ENCODE data around the gene PLEKHA1.
A peak's percentile ranks its signal among the peaks of the same experiment; 100 is the strongest.

PLEKHA1 gene

GRCh38 chr10:122463466-122464249 is 89.2 kb downstream of the PLEKHA1 start:
- no peak for DNase-seq

DNA sequence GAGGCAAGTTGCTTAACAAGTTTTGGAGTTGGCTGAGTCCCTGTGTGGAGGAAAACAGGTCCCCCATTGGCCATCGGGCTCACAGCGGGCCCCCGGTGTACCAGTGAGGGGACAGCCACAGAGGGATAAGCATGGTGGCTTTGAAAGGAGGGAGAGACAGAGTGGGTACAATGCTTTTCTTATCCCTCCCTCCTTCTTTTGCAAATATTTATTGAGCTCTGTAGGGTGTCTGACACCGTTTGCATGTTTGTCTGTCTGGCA is 89.7 kb downstream of the PLEKHA1 start:
- no peak for DNase-seq

- DNase-seq: no peak
Observed at GRCh38 chr10:122464586-122464985, 90.1 kb downstream of the PLEKHA1 start.

- no peak for DNase-seq
Observed at GRCh38 chr10:122465401-122466040, 91.0 kb downstream of the PLEKHA1 start.

GRCh38 chr10:122466951-122467381 is 92.5 kb downstream of the PLEKHA1 start:
- no peak for DNase-seq

GRCh38 chr10:122467701-122468100 is 93.2 kb downstream of the PLEKHA1 start:
- DNase-seq: no peak

- no peak for DNase-seq
Observed at GRCh38 chr10:122468307-122468925, 93.9 kb downstream of the PLEKHA1 start.

- DNase-seq: no peak
Observed at GRCh38 chr10:122468926-122469781, 94.6 kb downstream of the PLEKHA1 start.

GRCh38 chr10:122469848-122470247 is 95.3 kb downstream of the PLEKHA1 start:
- no peak for DNase-seq

DNA sequence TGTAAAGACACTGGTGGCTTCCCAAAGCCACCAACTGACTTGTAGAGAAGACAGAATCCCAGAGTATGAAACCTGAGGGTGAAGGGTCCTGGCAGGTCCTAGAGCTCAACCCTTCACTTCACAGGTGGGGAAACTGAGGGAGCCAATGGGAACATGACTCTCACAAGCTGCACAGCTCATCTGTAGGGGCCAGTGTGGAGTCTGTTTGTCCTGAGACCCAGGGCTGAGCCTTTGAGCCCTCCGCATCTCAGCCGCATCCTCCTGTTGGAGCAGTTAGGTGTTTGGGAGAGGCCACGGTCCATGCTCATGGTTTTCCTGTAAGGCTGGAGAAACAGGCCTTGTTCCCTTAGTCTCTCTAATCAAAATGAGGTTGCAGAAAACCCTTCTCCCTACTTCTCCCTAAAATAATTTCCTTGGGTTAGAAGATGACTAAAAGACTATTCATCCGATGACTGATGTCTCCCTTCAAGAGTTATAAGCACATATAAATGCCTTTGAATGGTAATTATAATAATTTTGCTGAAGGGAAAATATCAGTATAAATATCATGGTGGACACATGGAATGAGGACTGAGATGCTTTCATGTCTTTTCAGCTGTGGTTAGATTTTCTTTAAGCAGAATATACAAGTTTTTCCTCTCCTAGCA is 97.1 kb downstream of the PLEKHA1 start:
- no peak for DNase-seq

- DNase-seq: no peak
Observed at GRCh38 chr10:122473116-122473515, 98.6 kb downstream of the PLEKHA1 start.

DNA sequence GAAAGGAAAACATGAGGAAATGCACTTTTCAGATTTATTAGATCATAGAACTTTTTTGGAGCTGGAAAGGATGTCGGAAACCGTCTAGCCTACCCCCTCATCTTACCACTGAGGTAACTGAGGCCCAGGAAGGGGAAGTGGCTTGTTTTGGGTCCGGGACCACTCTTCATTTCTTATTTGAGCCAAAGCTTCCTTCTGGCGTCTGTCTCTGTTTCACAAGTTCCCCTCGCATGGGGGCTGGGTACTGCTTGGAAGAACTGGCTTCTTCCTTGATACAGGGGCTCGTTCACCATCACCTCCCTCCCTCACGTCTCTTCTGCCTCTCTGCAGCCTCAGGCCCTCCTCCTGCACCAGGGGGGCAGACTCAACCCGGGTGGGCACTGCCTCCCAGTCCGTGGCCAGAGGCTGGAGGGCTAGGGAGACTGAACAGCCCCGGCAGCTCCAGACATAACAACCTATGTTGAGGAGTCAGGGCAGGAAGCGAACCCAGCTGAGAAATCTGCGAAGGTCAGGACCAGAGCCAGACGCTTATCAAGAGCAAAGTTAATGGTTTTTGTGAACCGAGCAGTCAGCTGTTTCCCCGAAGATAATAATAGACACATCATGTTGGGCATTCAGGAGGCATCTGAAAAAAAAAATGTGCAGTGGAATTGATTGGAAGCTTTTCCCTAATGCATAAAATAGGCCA is 99.8 kb downstream of the PLEKHA1 start:
- DNase-seq: no peak

DNA sequence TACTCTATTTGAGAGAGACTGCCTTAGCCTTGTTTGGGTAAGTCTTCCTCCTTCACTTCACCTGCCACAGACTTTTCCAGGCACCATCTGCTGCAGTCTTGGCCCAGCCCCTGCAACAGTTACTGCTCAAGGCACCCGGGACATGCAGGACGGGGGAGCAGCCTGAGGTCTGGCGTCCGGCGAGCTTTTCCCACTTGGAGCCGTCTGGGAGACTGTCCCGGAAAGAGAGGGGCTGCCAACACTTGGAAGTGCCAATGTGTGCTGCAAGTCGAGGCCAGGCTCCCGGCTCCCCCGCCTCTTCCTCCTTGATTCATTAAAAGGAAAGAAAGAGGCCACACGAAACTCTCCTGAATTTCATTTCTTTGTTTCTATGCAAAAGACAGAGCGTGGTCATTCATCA is 100.6 kb downstream of the PLEKHA1 start:
- no peak for DNase-seq

GRCh38 chr10:122475591-122476332 is 101.3 kb downstream of the PLEKHA1 start:
- DNase-seq: no peak

DNA sequence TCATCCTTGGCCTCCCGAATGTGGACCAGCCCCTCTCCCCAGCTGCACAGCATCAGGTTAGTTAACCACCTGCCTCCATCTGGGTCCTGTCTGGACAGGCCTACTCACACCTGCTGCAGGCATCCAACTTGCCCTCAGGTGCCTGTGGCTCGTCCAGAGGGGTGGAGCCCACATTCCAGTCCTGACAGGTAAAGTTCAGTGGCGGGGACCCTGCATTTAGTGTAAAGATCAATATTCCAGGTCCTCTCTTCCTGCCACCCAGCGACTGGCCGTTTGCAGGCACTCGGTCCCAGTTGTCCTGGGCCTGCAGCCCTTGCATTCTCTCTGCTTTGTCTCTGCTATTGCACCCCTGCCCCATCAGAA is 101.8 kb downstream of the PLEKHA1 start:
- peak; percentile 33 for DNase-seq

DNA sequence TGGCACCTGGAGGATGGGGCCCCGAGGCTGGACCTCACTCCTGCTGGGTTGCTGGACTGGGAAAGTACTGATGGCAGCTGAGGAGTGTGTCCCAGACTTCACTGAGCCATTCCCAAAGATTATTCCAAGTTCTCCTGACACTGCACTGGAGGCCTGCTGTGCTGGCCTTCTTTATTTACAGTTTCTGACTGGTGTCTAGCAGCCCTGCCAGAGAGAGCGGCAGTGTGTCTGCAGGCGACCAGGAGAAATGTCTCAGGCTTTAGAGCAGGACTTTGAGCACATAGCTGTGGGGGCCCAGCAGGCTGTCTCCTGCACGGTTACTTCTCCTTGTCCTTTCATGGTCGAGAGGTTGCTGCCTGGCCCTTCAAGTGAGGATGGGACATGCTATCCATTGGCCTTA is 102.9 kb downstream of the PLEKHA1 start:
- DNase-seq: no peak

GRCh38 chr10:122478971-122479370 is 104.5 kb downstream of the PLEKHA1 start:
- no peak for DNase-seq

- no peak for DNase-seq
Observed at GRCh38 chr10:122480146-122480833, 105.8 kb downstream of the PLEKHA1 start.

DNA sequence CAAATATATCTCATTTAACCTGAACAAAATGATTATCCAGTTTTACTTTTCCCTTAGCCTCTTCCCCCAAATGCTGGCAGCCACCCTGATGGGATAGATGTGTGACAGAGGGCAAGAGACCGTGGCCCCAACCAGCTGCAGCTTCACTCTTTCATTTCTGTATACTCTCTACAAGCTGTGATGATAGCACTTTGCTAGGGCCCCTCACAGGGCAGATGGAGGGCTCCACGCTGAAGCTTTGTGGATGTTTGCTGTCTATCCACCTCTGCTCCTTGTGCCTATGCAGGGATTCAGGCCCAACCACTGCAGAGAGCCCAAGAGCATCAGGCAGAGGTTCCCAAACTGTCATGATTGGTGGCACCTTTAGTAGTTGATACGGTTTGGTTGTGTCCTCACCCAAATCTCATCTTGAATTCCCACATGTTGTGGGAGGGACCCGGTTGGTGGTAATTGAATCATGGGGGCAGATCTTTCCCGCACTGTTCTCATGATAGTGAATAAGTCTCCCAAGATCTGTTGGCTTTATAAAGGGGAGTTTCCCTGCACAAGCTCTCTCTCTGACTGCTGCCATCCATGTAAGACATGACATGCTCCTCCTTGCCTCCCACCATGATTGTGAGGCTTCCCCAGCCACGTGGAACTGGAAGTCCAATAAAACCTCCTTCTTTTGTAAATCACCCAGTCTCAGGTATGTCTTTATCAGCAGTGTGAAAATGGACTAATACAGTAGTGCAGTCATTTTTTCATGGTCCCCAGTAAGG is 107.0 kb downstream of the PLEKHA1 start:
- DNase-seq: no peak
